Measurements from ENCODE around the gene MGMT.

Gene MGMT

DNA sequence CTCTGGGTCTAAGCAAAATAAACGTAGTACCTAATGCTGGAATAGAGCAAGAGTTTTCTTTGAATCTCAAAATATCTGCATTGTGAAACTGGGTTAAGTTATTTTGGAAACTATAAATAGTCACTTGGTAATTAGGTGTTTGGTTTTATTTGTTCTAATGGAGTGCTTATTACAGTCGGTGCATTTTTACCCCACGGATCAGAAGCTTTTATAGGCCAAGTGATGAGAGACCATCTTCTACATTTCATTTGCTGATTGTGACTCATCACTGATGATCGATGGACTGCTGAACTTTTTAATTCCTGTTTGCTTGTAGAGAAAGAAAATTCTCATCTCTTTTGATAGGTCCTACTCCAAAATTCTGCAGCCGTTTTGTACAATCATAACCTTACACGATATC lies 28.2 kb downstream of the MGMT start:
- DNase-seq (ENCODE audit: extremely low read depth, low read depth), result no peak
- TF ChIP-seq, protein P1, sequence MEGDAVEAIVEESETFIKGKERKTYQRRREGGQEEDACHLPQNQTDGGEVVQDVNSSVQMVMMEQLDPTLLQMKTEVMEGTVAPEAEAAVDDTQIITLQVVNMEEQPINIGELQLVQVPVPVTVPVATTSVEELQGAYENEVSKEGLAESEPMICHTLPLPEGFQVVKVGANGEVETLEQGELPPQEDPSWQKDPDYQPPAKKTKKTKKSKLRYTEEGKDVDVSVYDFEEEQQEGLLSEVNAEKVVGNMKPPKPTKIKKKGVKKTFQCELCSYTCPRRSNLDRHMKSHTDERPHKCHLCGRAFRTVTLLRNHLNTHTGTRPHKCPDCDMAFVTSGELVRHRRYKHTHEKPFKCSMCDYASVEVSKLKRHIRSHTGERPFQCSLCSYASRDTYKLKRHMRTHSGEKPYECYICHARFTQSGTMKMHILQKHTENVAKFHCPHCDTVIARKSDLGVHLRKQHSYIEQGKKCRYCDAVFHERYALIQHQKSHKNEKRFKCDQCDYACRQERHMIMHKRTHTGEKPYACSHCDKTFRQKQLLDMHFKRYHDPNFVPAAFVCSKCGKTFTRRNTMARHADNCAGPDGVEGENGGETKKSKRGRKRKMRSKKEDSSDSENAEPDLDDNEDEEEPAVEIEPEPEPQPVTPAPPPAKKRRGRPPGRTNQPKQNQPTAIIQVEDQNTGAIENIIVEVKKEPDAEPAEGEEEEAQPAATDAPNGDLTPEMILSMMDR (IDR thresholded peaks at IDR 0.05; ENCODE audit: low read depth, low read length), result no peak

DNA sequence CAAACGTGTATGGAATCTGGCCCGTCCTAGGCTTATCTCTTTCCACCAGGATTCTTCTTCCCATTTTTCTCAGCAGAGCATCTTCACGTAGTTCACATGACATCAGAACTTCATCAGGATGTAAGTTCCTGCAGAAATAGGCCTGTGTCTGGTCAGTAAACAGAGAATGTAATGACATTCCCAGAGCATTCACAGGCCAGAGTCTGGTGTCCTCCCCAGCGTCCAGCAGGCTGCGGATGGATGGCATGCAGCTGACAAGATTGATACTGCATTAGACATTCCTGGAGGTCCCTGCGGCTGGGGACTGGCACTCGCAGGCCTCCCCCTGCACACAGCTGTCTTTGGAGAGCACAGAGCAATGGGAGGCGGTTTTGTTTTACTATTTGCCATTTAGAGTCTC lies 28.7 kb downstream of the MGMT start:
- DNase-seq (ENCODE audit: extremely low read depth, low read depth), result no peak
- TF ChIP-seq, protein P1 (IDR thresholded peaks at IDR 0.05; ENCODE audit: low read depth, low read length), result no peak

DNA sequence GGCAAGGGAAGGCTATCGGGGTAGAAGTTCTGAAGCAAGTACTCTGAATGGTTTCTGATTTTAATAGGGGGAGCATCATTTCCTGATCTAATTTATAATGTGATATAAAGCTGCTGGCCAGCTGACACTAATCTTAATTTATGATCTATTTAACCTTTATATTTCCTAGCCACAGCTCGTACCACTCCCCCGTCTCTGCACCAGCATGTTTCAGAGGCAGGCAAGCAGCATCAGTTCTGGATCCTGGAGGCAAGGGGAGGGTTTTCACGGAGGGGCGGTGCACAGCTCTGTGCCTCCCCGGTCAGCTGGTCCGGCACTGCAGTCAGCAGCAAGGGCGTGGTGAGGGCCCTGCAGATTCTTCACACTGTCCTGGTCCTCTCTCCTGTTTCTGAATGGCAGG lies 30.0 kb downstream of the MGMT start:
- TF ChIP-seq, protein P1 (IDR thresholded peaks at IDR 0.05; ENCODE audit: low read depth, low read length), result no peak
- no peak for DNase-seq (ENCODE audit: extremely low read depth, low read depth)

DNA sequence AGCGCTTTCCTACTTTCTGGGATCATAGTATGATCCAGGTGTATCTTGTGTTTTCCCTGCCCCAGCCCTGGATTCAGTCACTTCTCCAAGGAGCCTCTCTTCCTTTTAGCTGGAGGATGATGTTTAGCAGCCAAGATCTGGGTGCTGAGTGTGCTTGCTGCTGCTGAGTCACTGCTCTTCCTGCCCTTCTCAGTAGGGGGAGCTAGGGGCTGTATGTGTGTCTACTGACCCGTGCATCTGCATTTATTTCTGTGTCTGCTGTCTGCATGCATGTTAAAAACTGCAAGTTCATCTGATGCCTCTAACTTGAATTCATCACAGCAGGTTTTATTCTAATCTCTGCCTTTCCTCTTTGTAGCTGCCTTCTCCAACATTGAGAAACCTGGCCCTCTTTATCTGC lies 31.6 kb downstream of the MGMT start:
- DNase-seq (ENCODE audit: extremely low read depth, low read depth), result no peak
- TF ChIP-seq, protein P1 (IDR thresholded peaks at IDR 0.05; ENCODE audit: low read depth, low read length), result no peak

DNA sequence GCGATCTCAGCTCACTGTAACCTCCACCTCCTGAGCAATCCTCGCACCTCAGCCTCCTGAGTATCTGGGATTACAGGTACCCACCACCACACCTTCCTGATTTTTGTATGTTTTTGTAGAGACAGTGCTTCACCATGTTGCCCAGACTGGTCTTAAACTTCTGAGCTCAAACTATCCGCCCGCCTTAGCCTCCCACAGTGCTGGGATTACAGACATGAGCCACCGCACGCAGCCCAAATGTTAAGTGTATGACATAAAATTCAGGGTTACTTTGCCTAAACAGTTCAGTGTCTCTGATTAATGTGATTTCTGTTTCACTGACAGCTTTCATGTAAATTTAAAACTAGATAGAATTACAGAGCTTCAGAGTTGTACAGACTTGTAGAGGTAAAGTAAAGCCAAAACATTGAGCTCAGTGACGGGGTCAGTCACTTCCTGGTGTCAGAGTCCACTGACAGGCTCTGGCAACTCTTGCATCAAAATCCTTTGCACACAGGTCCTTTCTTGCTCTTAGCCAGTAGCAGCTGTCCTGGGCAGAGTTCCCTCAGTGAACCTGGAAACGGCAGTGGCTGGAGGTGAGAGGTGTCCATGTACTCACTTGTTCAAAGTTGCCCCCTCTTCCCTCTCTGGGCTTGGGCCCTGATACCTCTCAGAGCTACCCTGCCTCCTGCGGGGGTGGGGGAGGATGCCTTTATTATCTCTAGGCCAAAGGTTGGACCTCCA lies 33.7 kb downstream of the MGMT start:
- DNase-seq (ENCODE audit: extremely low read depth, low read depth), result no peak
- TF ChIP-seq, protein P1 (IDR thresholded peaks at IDR 0.05; ENCODE audit: low read depth, low read length), result no peak

DNA sequence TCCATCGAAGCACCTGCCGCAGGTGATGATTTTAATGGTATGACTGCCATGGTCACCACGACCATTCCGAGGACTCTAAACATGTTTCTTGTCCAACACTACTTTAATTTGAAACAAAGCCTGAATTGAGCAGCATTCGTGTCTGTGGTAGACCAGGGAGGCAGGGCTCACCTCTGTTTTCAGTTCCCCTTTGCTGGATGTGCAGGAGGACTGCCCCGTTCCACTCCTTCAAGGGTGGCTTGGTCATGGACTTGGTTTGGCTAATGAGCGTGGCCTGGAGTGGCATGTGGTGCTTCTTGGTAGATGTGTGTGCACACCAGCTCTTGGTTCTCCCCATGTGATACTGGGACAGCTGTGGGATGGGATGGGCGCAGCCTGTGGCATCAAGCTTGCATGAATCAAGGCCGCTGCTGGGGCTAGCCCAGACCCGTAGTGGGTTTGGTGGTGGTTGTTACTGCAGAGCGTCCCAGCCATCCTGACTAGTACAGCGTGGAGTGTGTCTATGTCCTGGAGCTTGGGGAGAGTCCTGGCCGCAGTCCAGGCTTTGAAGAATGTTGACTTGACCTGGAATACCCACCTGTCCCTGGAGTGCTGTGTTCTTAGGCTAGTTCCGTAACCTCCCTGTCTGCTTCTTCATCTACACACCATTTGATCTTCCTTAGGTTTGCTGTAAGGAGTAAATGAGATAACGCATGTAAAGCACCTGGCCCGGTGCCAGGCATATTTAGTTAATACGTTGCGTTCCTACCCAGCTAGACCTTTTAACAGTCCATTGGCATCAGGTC lies 34.8 kb downstream of the MGMT start:
- TF ChIP-seq, protein P1 (IDR thresholded peaks at IDR 0.05; ENCODE audit: low read depth, low read length), result no peak
- no peak for DNase-seq (ENCODE audit: extremely low read depth, low read depth)

DNA sequence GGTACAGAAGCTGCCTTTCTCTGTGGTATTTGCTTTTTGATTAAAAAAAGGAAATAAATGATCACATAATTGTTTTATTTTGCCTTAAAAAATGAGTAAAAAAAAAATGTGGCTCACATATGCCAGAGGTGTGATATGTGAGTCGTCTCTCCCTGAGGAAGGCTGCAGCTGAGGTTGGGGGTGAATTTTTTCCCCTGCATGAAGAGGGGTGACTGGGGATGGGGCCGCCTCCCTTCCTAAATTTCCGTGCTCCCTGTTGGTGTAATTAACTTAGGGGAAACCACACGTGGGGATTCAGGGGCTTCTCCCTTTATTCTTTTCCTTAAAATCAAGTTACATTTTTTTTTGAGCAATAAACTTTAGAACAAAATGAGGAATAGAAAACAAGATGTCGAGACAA lies 35.4 kb downstream of the MGMT start:
- no peak for DNase-seq (ENCODE audit: extremely low read depth, low read depth)
- TF ChIP-seq, protein P1 (IDR thresholded peaks at IDR 0.05; ENCODE audit: low read depth, low read length), result no peak
